Kidney (tissue), 14 donors: Measurements from ENCODE around the gene TRAPPC11. TPM values are rescaled to one million over a fixed set of nuclear protein-coding genes. Genes with fewer than 3 reads are reported as not detected.

ENCODE experiments used
- DNase-seq, 5 donors: peaks; one replicate each; pipeline ENCODE4 v3.0.0-alpha.2; 2013 to 2020
- FAIRE-seq: peaks from 2 replicates; lab custom pipeline; 2012; peaks lifted over from hg19 to GRCh38; lab: Jason Lieb, UNC
- H3K27ac ChIP-seq, 2 donors: one replicate each; pipeline ENCODE4 v1.7.0; 2013; ENCODE audit warnings: low read depth in 2 of 2, low read length in 2 of 2, inconsistent platforms in 1 of 2
- H3K27me3 ChIP-seq: one replicate; pipeline ENCODE4 v1.7.1; 2013; ENCODE audit warnings: low read length, inconsistent platforms; ENCODE audit not compliant: control insufficient read depth, insufficient read depth
- H3K36me3 ChIP-seq, 3 donors: one replicate each; pipeline versions ENCODE4 v1.7.0 to v1.7.1; 2013; ENCODE audit warnings: low read length in 3 of 3, control low read depth in 1 of 3, inconsistent platforms in 1 of 3; ENCODE audit not compliant: insufficient read depth in 3 of 3, control insufficient read depth in 2 of 3
- H3K4me1 ChIP-seq, 3 donors: one replicate each; pipeline versions ENCODE4 v1.7.0 to v1.7.1; 2013; ENCODE audit warnings: low read length in 3 of 3, inconsistent platforms in 1 of 3, low read depth in 1 of 3; ENCODE audit not compliant: control insufficient read depth in 2 of 3, insufficient read depth in 2 of 3
- H3K4me3 ChIP-seq, 3 donors: one replicate each; pipeline versions ENCODE4 v1.7.0 to v1.8.1; 2013; ENCODE audit warnings: low read length in 3 of 3, control low read depth in 1 of 3, inconsistent platforms in 1 of 3
- H3K9ac ChIP-seq, 3 donors: one replicate each; pipeline versions ENCODE4 v1.7.0 to v1.7.1; 2013; ENCODE audit warnings: low read length in 3 of 3, control low read depth in 1 of 3, inconsistent platforms in 1 of 3
- H3K9me3 ChIP-seq, 3 donors: one replicate each; pipeline versions ENCODE4 v1.7.0 to v1.7.1; 2013; ENCODE audit warnings: low read length in 3 of 3, control low read depth in 1 of 3, inconsistent platforms in 1 of 3; ENCODE audit not compliant: control insufficient read depth in 2 of 3, insufficient read depth in 1 of 3
- CTCF ChIP-seq: IDR thresholded peaks from 3 replicates; pipeline ENCODE4 v1.5.1; 2012; ENCODE audit warnings: mild to moderate bottlenecking, moderate library complexity, borderline replicate concordance; ENCODE audit not compliant: insufficient read depth; ENCODE audit errors: extremely low read depth
- intact Hi-C: fragments of 100-400 bp; cut with DNase I; formaldehyde crosslinking; loops from one replicate; pipeline ENCODE4 v1.11.1; 2022
- polyA plus RNA-seq: library from polyadenylated mRNA; stranded (reverse); fragments of 350-450 nt; fragmentation: Illumina TruSeq; extraction: RNeasy Lipid Tissue Mini Kit (QIAGEN cat#74804); gene quantifications from one replicate; pipeline ENCODE4 v1.2.3, GENCODE V29; 2014; ENCODE audit warnings: low read depth, low replicate concordance; ENCODE audit not compliant: insufficient read depth
- total RNA-seq: library from RNA; stranded (reverse); fragmentation: NEBNext Ultra II Directional; extraction: Animal tissue kit (Norgen Biotek cat#: 25700); gene quantifications from one replicate; pipeline ENCODE4 v1.2.1, GENCODE V29; 2021
- donor health status: control.
- donor health status: control.
- donor health status: control.
- donor health status: control.
- donor health status: control.
- donor health status: DM: yes; HTN: yes; CAD: no.
- donor health status: Normal renal cell carcinoma (clear cell type).

The TRAPPC11 gene
- total and polyA plus RNA-seq, 2 donors from 2014 or later, result 13.8 to 43.1 TPM

GRCh38 chr4:183698909-183699308, 39.8 kb downstream of the TRAPPC11 start:
- intact Hi-C loops, result no loop called here
- FAIRE-seq (no peak), DNase-seq (no peak)
- Histone ChIP-seq H3K9ac (no peak overlapping the region), H3K4me3 (no peak overlapping the region), H3K4me1 (no peaks in the 10 kb centered on the region), H3K27me3 (no peaks in the 10 kb centered on the region), H3K36me3 (peaks cover 23 to 75% (median 29%) of the 10 kb centered on the region in 3 donors), H3K9me3 (no peaks in the 10 kb centered on the region), H3K27ac (no peak overlapping the region)
- no peak for TF ChIP-seq CTCF

- TF ChIP-seq CTCF, result no peak
- peaks cover 24 to 65% (median 29%) of the 10 kb centered on the region in 3 donors for H3K36me3 ChIP-seq
- no peak for FAIRE-seq
- H3K27me3 ChIP-seq, result no peaks in the 10 kb centered on the region
- no peak overlapping the region for H3K9ac ChIP-seq
- H3K27ac ChIP-seq, result no peak overlapping the region
- no peaks in the 10 kb centered on the region for H3K4me1 ChIP-seq
- no peaks in the 10 kb centered on the region for H3K9me3 ChIP-seq
- no peak overlapping the region for H3K4me3 ChIP-seq
- DNase-seq, result no peak
- intact Hi-C loops, result no loop called here
Observed at GRCh38 chr4:183700407-183700806, 41.3 kb downstream of the TRAPPC11 start.

- no peak for TF ChIP-seq CTCF
- Histone ChIP-seq H3K36me3 (peaks cover 25 to 61% (median 33%) of the 10 kb centered on the region in 3 donors), H3K27ac (no peak overlapping the region), H3K9me3 (no peaks in the 10 kb centered on the region), H3K27me3 (no peaks in the 10 kb centered on the region), H3K4me1 (no peaks in the 10 kb centered on the region), H3K9ac (no peak overlapping the region), H3K4me3 (no peak overlapping the region)
- intact Hi-C loops, result no loop called here
- DNase-seq (no peak), FAIRE-seq (no peak)
Observed at GRCh38 chr4:183702492-183702891, 43.4 kb downstream of the TRAPPC11 start.

GRCh38 chr4:183714626-183715025, 55.5 kb downstream of the TRAPPC11 start:
- no peak overlapping the region for H3K27ac ChIP-seq

More at GRCh38 chr4:183714626-183715025, 55.5 kb downstream of the TRAPPC11 start:
- no peak for TF ChIP-seq CTCF
- FAIRE-seq (no peak), DNase-seq (no peak)
- H3K4me3 ChIP-seq, result no peak overlapping the region
- no peaks in the 10 kb centered on the region for H3K27me3 ChIP-seq
- H3K9ac ChIP-seq, result no peak overlapping the region
- no peaks in the 10 kb centered on the region for H3K4me1 ChIP-seq
- H3K36me3 ChIP-seq, result peaks cover 6 to 9% (median 6%) of the 10 kb centered on the region in 3 donors
- no peaks in the 10 kb centered on the region for H3K9me3 ChIP-seq
- intact Hi-C loops, result no loop called here
